Right forelimb (tissue), 1 donor: ENCODE results near the gene DCAF4L1.

ENCODE experiments used
- DNase-seq: peaks from one replicate; pipeline ENCODE4 v3.0.0-alpha.2; 2018

The DCAF4L1 gene

DNA sequence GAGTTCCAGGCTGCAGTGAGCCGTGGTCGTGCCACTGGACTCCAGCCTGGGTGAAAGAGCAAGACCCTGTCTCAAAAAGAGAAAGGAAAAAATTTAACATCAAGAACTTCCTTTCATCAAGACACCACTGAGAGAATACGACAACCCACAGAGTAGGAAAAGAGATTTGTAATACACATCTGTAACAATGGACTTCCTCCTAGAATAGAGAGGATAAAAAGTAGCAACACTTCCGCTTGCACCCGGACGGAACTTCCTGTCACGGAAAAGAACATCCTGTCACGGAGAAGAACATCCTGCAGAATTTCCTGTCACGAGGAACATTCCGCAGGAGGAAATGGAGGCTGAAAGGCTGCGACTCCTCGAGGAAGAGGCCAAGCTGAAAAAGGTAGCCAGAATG is at the start of gene DCAF4L1:
DCAF4L1 (plus strand) TSS at position 301 of the 400 bp plus-strand sequence; CDS start at position 338, 37 bp downstream.
- DNase-seq: no peak

DNA sequence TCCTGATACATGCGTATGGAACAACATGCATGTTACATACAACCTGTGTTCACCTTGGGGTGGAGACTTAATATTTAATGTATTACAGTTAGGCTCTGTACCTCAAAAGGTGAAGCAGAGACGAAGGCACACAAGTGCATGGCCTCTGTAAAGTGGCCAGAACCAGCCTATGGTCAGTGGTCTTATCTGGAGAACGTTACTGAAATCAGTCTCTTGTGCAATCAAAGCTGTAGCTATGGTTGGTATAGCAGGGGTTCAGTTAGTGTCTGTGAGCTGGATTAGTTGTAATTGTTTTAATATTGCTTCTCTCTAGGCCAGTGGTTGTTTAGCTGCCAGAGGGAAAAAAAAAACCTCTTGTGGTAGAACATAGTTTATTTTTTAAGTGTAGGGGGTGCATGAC is 48.6 kb upstream of the DCAF4L1 start:
- no peak for DNase-seq

- no peak for DNase-seq
Observed at GRCh38 chr4:41933997-41934503, 47.5 kb upstream of the DCAF4L1 start.

- DNase-seq: no peak
Observed at GRCh38 chr4:41934514-41934900, 47.0 kb upstream of the DCAF4L1 start.

DNA sequence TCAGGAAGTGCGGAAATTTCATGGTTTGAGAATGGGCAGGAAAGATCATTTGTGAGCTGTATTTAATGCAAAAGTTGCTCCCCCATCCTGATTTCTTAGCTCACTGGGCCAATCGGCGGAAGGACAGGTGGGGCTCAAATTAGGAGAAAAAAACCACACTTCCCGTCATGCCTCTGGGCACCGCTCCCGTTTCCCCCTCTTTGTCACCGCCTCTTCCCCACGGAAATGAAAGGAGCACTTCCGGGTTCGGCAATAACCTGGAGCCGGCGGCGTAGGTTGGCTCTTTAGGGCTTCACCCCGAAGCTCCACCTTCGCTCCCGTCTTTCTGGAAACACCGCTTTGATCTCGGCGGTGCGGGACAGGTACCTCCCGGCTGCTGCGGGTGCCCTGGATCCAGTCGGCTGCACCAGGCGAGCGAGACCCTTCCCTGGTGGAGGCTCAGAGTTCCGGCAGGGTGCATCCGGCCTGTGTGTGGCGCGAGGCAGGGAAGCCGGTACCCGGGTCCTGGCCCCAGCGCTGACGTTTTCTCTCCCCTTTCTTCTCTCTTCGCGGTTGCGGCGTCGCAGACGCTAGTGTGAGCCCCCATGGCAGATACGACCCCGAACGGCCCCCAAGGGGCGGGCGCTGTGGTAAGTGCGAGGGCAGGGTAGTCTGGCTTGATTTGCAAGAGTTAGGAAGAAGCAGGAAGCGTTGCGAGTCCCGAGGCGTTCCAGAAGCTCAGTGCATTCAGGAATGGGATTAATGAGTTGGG is 46.5 kb upstream of the DCAF4L1 start, which contains the start of gene TMEM33:
TMEM33 (plus strand) TSS at position 529 of the 751 bp plus-strand sequence; CDS start at position 585, 56 bp downstream.
- peak; percentile 91 for DNase-seq

DNA sequence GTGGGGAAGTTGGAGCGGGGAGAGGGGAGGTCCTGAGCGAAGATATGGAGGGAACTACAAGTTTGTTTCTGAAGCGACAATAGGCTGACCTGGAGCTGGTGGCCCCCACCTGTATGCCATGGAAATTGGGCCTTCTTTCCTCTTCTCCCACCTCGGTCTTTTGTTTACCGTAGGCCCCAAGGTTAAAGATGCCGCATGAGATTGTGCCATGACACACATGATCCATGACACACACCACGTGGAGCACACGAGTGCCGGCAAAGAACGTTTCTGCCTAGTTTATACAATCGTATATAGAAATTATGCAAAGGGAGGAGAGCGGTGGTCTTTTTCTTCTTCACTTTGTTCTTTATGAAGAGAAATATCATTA is 45.9 kb upstream of the DCAF4L1 start:
- no peak for DNase-seq

GRCh38 chr4:41939016-41939626 is 42.4 kb upstream of the DCAF4L1 start:
- no peak for DNase-seq

DNA sequence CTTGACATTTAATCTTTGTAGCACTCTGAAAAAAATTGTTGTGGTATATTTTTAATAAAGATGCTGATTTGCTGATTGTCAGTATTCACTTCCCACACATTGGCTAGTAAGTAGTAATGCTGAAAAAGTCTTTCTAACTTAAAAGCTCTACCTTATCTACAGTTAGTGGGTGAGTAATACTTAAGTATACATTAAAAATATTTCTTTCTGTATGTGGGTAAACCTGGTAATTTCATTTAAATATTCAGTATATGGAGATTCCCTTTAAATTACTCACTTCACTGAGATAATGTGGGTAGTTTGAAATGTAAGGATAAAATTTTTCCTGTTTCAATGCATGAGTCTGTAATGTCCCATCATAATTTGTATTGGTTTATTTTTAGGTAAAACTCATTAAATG is 40.7 kb upstream of the DCAF4L1 start:
- DNase-seq: no peak

GRCh38 chr4:41943506-41943905 is 38.0 kb upstream of the DCAF4L1 start:
- DNase-seq: no peak

- DNase-seq: no peak
Observed at GRCh38 chr4:41944089-41944488, 37.5 kb upstream of the DCAF4L1 start.

- no peak for DNase-seq
Observed at GRCh38 chr4:41949531-41949930, 32.0 kb upstream of the DCAF4L1 start.

GRCh38 chr4:41957634-41958033 is 23.9 kb upstream of the DCAF4L1 start:
- DNase-seq: no peak

- DNase-seq: no peak
Observed at GRCh38 chr4:41963105-41963504, 18.5 kb upstream of the DCAF4L1 start.

- no peak for DNase-seq
Observed at GRCh38 chr4:41964401-41964800, 17.2 kb upstream of the DCAF4L1 start.

GRCh38 chr4:41967392-41967791 is 14.2 kb upstream of the DCAF4L1 start:
- no peak for DNase-seq

GRCh38 chr4:41969671-41970070 is 11.9 kb upstream of the DCAF4L1 start:
- no peak for DNase-seq

- DNase-seq: no peak
Observed at GRCh38 chr4:41975341-41975740, 6.2 kb upstream of the DCAF4L1 start.

GRCh38 chr4:41976775-41977516 is 4.6 kb upstream of the DCAF4L1 start:
- DNase-seq: no peak

DNA sequence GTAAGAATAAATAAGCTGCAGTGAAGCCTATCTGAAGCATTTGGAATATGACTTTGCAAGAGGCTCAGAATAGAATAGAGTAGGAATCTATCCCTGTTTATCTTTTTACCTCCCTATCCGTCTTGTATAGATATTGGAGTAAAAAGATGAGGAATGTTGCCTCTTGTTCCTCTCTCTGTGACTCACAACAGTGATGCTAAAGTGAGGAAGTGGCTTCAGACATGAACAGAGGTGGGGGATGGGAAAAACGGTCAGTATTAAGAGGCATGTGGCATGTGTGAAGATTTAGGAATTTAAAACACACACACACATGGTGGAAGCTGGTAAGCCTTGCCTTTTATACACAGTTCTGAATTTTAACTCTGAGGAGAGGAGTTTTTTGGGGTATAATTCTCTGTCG is 3.8 kb upstream of the DCAF4L1 start:
- no peak for DNase-seq

- no peak for DNase-seq
Observed at GRCh38 chr4:41982716-41983115, 1.2 kb downstream of the DCAF4L1 start.

GRCh38 chr4:41985151-41985550 is 3.6 kb downstream of the DCAF4L1 start:
- no peak for DNase-seq

DNA sequence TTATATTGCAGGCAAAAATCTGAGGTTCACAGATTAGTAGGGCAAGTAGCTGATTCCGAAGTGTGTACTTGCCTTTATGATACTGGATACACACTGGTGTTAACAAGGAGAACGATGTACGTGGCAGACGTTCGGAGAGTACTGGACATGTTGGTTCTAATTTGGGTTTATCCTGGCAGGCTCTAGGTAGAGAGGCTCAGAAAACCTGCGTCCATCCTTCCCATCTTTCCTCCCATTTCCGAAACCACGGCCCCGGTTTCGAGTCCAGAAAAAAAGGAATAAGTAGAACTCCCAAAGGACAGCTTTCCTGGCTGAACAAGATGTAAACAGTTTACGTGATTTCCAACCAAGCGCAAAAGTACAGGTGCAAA is 8.4 kb downstream of the DCAF4L1 start:
- DNase-seq: no peak

GRCh38 chr4:41990365-41991111 is 9.0 kb downstream of the DCAF4L1 start, which contains the start of gene SLC30A9:
TSS of gene SLC30A9 (plus strand) at chr4:41990530. CDS start at chr4:41990652, 122 bp downstream.
- peak; percentile 95 for DNase-seq
